IMR-90 (cell line): ENCODE results near the gene RET. TPM values are rescaled to one million over a fixed set of nuclear protein-coding genes. Genes with fewer than 3 reads are reported as not detected.

ENCODE experiments used
- ATAC-seq: fragments of 200-7000 bp; cut with Tn5 transposase; 2 replicates; pipeline ENCODE4 v1.9.1; 2020; ENCODE audit warnings: low read depth, mild to moderate bottlenecking, moderate library complexity
- BruUV-seq: library from RNA; stranded (reverse); fragments of 400-500 nt; replicated peaks from 2 replicates; lab custom pipeline; 2021; lab: Mats Ljungman, UMichigan
- CTCF ChIA-PET: fragments of 300-600 bp; formaldehyde crosslinking; extraction: SDS; loops from one replicate; lab custom pipeline; 2021; ENCODE audit warnings: antibody characterized with exemption; lab: Yijun Ruan, JAX
- POLR2A ChIA-PET: fragments of 300-600 bp; sonication (Branson Sonifier 250); formaldehyde crosslinking; loops from one replicate; lab custom pipeline; 2022; ENCODE audit warnings: antibody characterized with exemption; ENCODE audit not compliant: unreplicated experiment; lab: Charles Lee
- DNase-seq: peaks from one replicate; pipeline ENCODE4 v3.0.0; 2013
- H2AFZ ChIP-seq: replicated peaks from 2 replicates; pipeline ENCODE3; 2013; ENCODE audit warnings: low read length, mild to moderate bottlenecking; ENCODE audit not compliant: poor library complexity
- H2AK5ac ChIP-seq: 2 replicates; pipeline ENCODE4 v1.6.1; 2013; ENCODE audit warnings: low read depth, low read length, inconsistent platforms
- H2AK9ac ChIP-seq: replicated peaks from 2 replicates; pipeline ENCODE3; 2013; ENCODE audit warnings: mild to moderate bottlenecking, low read depth, low read length, moderate library complexity; ENCODE audit not compliant: poor library complexity
- H2BK120ac ChIP-seq: 2 replicates; pipeline ENCODE4 v1.6.1; 2013; ENCODE audit warnings: low read depth, low read length, inconsistent platforms
- H2BK15ac ChIP-seq: 3 replicates; pipeline ENCODE4 v1.6.1; 2013; ENCODE audit warnings: low read depth, low read length, inconsistent platforms
- H2BK20ac ChIP-seq: 2 replicates; pipeline ENCODE4 v1.6.1; 2013; ENCODE audit warnings: low read depth, mild to moderate bottlenecking, inconsistent platforms, low read length, moderate library complexity
- H2BK5ac ChIP-seq: 2 replicates; pipeline ENCODE4 v1.6.1; 2013; ENCODE audit warnings: mild to moderate bottlenecking, low read depth, low read length, inconsistent platforms; ENCODE audit not compliant: poor library complexity, severe bottlenecking
- H3K14ac ChIP-seq: replicated peaks from 2 replicates; pipeline ENCODE4 v1.6.1; 2013; ENCODE audit warnings: low read depth, low read length, inconsistent platforms
- H3K18ac ChIP-seq: 2 replicates; pipeline ENCODE4 v1.6.1; 2013; ENCODE audit warnings: low read depth, low read length, control low read depth
- H3K23ac ChIP-seq: 2 replicates; pipeline ENCODE4 v1.6.1; 2013; ENCODE audit warnings: low read depth, low read length, inconsistent platforms
- H3K27ac ChIP-seq: 2 replicates; pipeline ENCODE4 v1.5.1; 2013; ENCODE audit warnings: mild to moderate bottlenecking, control low read depth, low read length; ENCODE audit not compliant: insufficient read depth
- H3K27me3 ChIP-seq: 2 replicates; pipeline ENCODE4 v1.6.1; 2013; ENCODE audit warnings: low read length; ENCODE audit not compliant: control insufficient read depth, insufficient read depth
- H3K36me3 ChIP-seq: 2 replicates; pipeline ENCODE4 v1.6.1; 2013; ENCODE audit warnings: low read length, mixed read lengths; ENCODE audit not compliant: control insufficient read depth, insufficient read depth
- H3K4ac ChIP-seq: 2 replicates; pipeline ENCODE4 v1.6.1; 2013; ENCODE audit warnings: low read depth, low read length, inconsistent platforms
- H3K4me1 ChIP-seq: 2 replicates; pipeline ENCODE4 v1.6.1; 2013; ENCODE audit warnings: low read length, mixed read lengths; ENCODE audit not compliant: control insufficient read depth, insufficient read depth
- H3K4me2 ChIP-seq: 2 replicates; pipeline ENCODE4 v1.6.1; 2013; ENCODE audit warnings: low read depth, mild to moderate bottlenecking, control low read depth, low read length, moderate library complexity
- H3K4me3 ChIP-seq: 2 replicates; pipeline ENCODE4 v1.5.1; 2013; ENCODE audit warnings: low read depth, mild to moderate bottlenecking, control low read depth, low read length, moderate library complexity; ENCODE audit not compliant: insufficient read depth
- H3K56ac ChIP-seq: 2 replicates; pipeline ENCODE4 v1.6.1; 2013; ENCODE audit warnings: low read length, inconsistent platforms; ENCODE audit not compliant: insufficient read depth; ENCODE audit errors: extremely low read depth
- H3K79me1 ChIP-seq, 2 experiments: 2 replicates each; pipeline ENCODE4 v1.6.1; 2013; ENCODE audit warnings: low read length in 2 of 2, inconsistent platforms in 1 of 2, low read depth in 1 of 2
- H3K9ac ChIP-seq: 2 replicates; pipeline ENCODE4 v1.6.1; 2013; ENCODE audit warnings: low read depth, low read length, control low read depth
- H3K9me1 ChIP-seq: 2 replicates; pipeline ENCODE4 v1.6.1; 2013; ENCODE audit warnings: low read length, inconsistent platforms; ENCODE audit not compliant: insufficient read depth
- H3K9me3 ChIP-seq: 2 replicates; pipeline ENCODE4 v1.6.1; 2013; ENCODE audit warnings: low read length; ENCODE audit not compliant: control insufficient read depth, insufficient read depth
- H4K20me1 ChIP-seq: 2 replicates; pipeline ENCODE4 v1.6.1; 2013; ENCODE audit warnings: low read length, inconsistent platforms; ENCODE audit not compliant: insufficient read depth
- H4K5ac ChIP-seq: 2 replicates; pipeline ENCODE4 v1.6.1; 2013; ENCODE audit warnings: mild to moderate bottlenecking, low read depth, low read length, control low read depth
- H4K8ac ChIP-seq, 2 experiments: 2 replicates each; pipeline ENCODE4 v1.6.1; 2013; ENCODE audit warnings: low read depth in 2 of 2, low read length in 2 of 2, control low read depth in 1 of 2, inconsistent platforms in 1 of 2
- H4K91ac ChIP-seq: 2 replicates; pipeline ENCODE4 v1.6.1; 2013; ENCODE audit warnings: low read depth, low read length, inconsistent platforms; ENCODE audit not compliant: insufficient read depth
- BHLHE40 ChIP-seq: fragments of 150-350 bp; IDR thresholded peaks from 2 replicates; pipeline ENCODE4 v1.6.1; 2016; ENCODE audit warnings: mild to moderate bottlenecking, low read depth, low read length
- CEBPB ChIP-seq: IDR thresholded peaks from 2 replicates; pipeline ENCODE4 v1.6.1; 2012; ENCODE audit warnings: low read depth, low read length, improper control_type of control experiment
- CHD1 ChIP-seq: IDR thresholded peaks from 2 replicates; pipeline ENCODE4 v1.6.1; 2012; ENCODE audit warnings: low read depth, low read length, improper control_type of control experiment
- CTCF ChIP-seq: conservative IDR thresholded peaks from 2 replicates; pipeline ENCODE4 v1.5.1; 2012; ENCODE audit warnings: mild to moderate bottlenecking, low read depth, low read length, improper control_type of control experiment
- ELK1 ChIP-seq: fragments of 150-350 bp; IDR thresholded peaks from 2 replicates; pipeline ENCODE4 v1.6.1; 2016; ENCODE audit warnings: low read depth, mild to moderate bottlenecking, low read length, moderate library complexity, borderline replicate concordance
- FOS ChIP-seq: fragments of 150-350 bp; IDR thresholded peaks from 2 replicates; pipeline ENCODE4 v1.6.1; 2016; ENCODE audit warnings: low read depth, low read length
- MAFK ChIP-seq: IDR thresholded peaks from 2 replicates; pipeline ENCODE4 v1.6.1; 2012; ENCODE audit warnings: low read depth, low read length, improper control_type of control experiment
- MAZ ChIP-seq: IDR thresholded peaks from 2 replicates; pipeline ENCODE4 v1.6.1; 2012; ENCODE audit warnings: low read depth, mild to moderate bottlenecking, low read length, improper control_type of control experiment, moderate library complexity, borderline replicate concordance
- MXI1 ChIP-seq: IDR thresholded peaks from 2 replicates; pipeline ENCODE4 v1.6.1; 2012; ENCODE audit warnings: low read depth, mild to moderate bottlenecking, low read length, moderate library complexity, borderline replicate concordance
- NFE2L2 ChIP-seq: fragments of 150-350 bp; IDR thresholded peaks from 2 replicates; pipeline ENCODE4 v1.6.1; 2016; ENCODE audit warnings: low read depth, mild to moderate bottlenecking, low read length
- POLR2A ChIP-seq: IDR thresholded peaks from 2 replicates; pipeline ENCODE4 v1.6.1; 2012; ENCODE audit warnings: mild to moderate bottlenecking, low read depth, low read length
- RAD21 ChIP-seq: IDR thresholded peaks from 2 replicates; pipeline ENCODE4 v1.6.1; 2012; ENCODE audit warnings: low read length, improper control_type of control experiment
- RCOR1 ChIP-seq: IDR thresholded peaks from 2 replicates; pipeline ENCODE4 v1.6.1; 2012; ENCODE audit warnings: mild to moderate bottlenecking, low read length, improper control_type of control experiment; ENCODE audit not compliant: insufficient replicate concordance
- RFX5 ChIP-seq: IDR thresholded peaks from 2 replicates; pipeline ENCODE4 v1.8.0; 2012; ENCODE audit warnings: low read depth, mild to moderate bottlenecking, low read length, moderate library complexity
- SMC3 ChIP-seq: fragments of 150-350 bp; IDR thresholded peaks from 2 replicates; pipeline ENCODE4 v1.6.1; 2016; ENCODE audit warnings: low read depth, mild to moderate bottlenecking, antibody characterized with exemption, low read length, moderate library complexity
- USF2 ChIP-seq: fragments of 150-350 bp; IDR thresholded peaks from 2 replicates; pipeline ENCODE4 v1.6.1; 2017; ENCODE audit warnings: mild to moderate bottlenecking, antibody characterized with exemption, low read length, low read depth
- WGBS, 2 experiments: methylation state at CpG; one replicate each; pipeline versions ENCODE4 v1.1.5 to v1.1.7; 2013; ENCODE audit warnings: missing lambda C conversion rate in 2 of 2; ENCODE audit not compliant: insufficient read length in 1 of 2; ENCODE audit errors: extremely low coverage in 2 of 2; 5-methylcytosine and 5-hydroxymethylcytosine counted together
- dilution Hi-C: fragments of 300-500 bp; cut with HindIII; formaldehyde crosslinking; loops from one replicate; pipeline ENCODE4 v1.14.3; 2018; ENCODE audit warnings: low sequenced_read_pairs; ENCODE audit not compliant: unreplicated experiment
- in situ Hi-C: fragments of 300-500 bp; cut with MboI; formaldehyde crosslinking; loops from 3 replicates; pipeline ENCODE4 v1.14.3; 2019; ENCODE audit warnings: low sequenced_read_pairs, inconsistent platforms, mixed read lengths
- intact Hi-C: fragments of 100-400 bp; cut with micrococcal nuclease; formaldehyde crosslinking; loops from 2 replicates; pipeline ENCODE4 v1.10.0; 2022
- polyA plus RNA-seq, 3 experiments: library from polyadenylated mRNA; depleted of rRNA; stranded (reverse); fragments of >200 nt; gene quantifications; 2 replicates each; pipeline ENCODE4 v1.2.3, GENCODE V29; 2012; ENCODE audit warnings: low replicate concordance in 1 of 3
- total RNA-seq: library from RNA; depleted of rRNA; stranded (reverse); fragments of >200 nt; gene quantifications from 2 replicates; pipeline ENCODE4 v1.2.3, GENCODE V29; 2012

RET gene
- total and polyA plus RNA-seq, 2 of the 4 experiments (the other 2 are of a cell fraction), result 0.10 to 0.18 TPM

GRCh38 chr10:43177595-43177994 is 100.7 kb downstream of the RET start:
- no peak overlapping the region for H3K56ac ChIP-seq
- no peak overlapping the region for H3K27ac ChIP-seq
- ChIA-PET POLR2A (no interaction called here), CTCF (no interaction called here)
- H3K4me3 ChIP-seq, result no peak overlapping the region
- H4K5ac ChIP-seq, result no peak overlapping the region
- no peak overlapping the region for H3K9ac ChIP-seq
- no peak overlapping the region for H2AK5ac ChIP-seq
- ATAC-seq (no peak), DNase-seq (no peak)
- no peak overlapping the region for H2BK15ac ChIP-seq
- H2BK120ac ChIP-seq, result no peak overlapping the region
- dilution Hi-C loops (no loop called here), intact Hi-C loops (no loop called here), in situ Hi-C loops (no loop called here)
- no peak overlapping the region for H2AFZ ChIP-seq
- no peak overlapping the region for H4K8ac ChIP-seq
- no peak overlapping the region for H3K18ac ChIP-seq
- H4K20me1 ChIP-seq, result no peaks in the 10 kb centered on the region
- no peaks in the 10 kb centered on the region for H3K27me3 ChIP-seq
- no peaks in the 10 kb centered on the region for H3K4me1 ChIP-seq
- H2BK20ac ChIP-seq, result no peak overlapping the region
- no peaks in the 10 kb centered on the region for H3K9me3 ChIP-seq
- TF ChIP-seq MXI1 (no peak), USF2 (no peak), MAFK (no peak), RCOR1 (no peak), CHD1 (no peak), RAD21 (no peak), CTCF (no peak), FOS (no peak), MAZ (no peak), ELK1 (no peak), SMC3 (no peak), RFX5 (no peak), BHLHE40 (no peak), POLR2A (no peak), NFE2L2 (no peak), CEBPB (no peak)
- peaks cover 3% of the 10 kb centered on the region; the same call in 1 of the 2 replicates for H3K9me1 ChIP-seq
- no CpG with 5 or more reads among the region's 1 CpG for WGBS, 2 experiments
- no TSS peak for BruUV-seq
- H3K23ac ChIP-seq, result no peak overlapping the region
- H2AK9ac ChIP-seq, result no peak overlapping the region
- peaks cover 10 to 15% of the 10 kb centered on the region in 2 experiments for H3K79me1 ChIP-seq
- no peak overlapping the region for H2BK5ac ChIP-seq
- H3K4me2 ChIP-seq, result no peak overlapping the region
- no peak overlapping the region for H3K14ac ChIP-seq
- no peak overlapping the region for H4K91ac ChIP-seq
- H3K36me3 ChIP-seq, result peaks cover 30% of the 10 kb centered on the region
- H3K4ac ChIP-seq, result no peak overlapping the region
